ENCODE results near the gene SLC9A7.

The SLC9A7 gene

DNA sequence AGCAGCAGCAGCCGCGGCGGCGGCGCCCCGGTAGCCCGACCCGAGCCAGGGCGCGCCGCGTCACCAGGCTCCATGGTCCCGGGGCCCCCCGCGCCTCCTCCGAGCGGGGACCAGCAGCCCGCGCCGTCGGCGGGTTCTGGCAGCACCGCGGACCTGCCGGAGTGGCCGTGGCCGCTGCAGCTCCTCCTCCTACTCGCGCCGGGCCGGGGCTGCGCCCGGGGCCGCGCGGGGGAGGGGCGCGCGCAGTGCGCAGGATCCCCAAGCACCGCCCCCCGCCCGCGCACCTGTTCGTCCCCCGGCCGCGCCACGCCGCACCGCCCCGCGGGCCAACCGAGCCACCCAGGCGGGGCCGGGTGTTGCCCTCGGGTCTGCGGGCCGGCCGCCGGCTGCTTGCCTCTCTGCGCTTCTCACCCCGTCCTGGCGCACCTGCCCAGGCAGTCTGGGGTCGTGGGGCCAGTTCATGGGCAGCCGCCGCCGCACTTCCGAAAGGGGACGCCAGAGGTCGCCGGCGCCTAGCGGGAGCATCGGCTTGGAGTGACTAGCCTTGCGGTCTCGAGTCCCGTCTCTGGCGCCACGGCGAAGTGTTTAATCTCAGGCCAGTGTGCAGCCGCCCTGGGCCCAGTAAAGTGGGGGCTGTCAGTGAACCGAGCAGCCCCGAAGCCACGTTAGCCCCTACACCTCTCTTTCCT is at the start of gene SLC9A7:
TSS of gene SLC9A7 (minus strand) at position 163 of the 689 bp plus-strand sequence. CDS start at position 74, 89 bp downstream.
- TF ChIP-seq, protein P1, sequence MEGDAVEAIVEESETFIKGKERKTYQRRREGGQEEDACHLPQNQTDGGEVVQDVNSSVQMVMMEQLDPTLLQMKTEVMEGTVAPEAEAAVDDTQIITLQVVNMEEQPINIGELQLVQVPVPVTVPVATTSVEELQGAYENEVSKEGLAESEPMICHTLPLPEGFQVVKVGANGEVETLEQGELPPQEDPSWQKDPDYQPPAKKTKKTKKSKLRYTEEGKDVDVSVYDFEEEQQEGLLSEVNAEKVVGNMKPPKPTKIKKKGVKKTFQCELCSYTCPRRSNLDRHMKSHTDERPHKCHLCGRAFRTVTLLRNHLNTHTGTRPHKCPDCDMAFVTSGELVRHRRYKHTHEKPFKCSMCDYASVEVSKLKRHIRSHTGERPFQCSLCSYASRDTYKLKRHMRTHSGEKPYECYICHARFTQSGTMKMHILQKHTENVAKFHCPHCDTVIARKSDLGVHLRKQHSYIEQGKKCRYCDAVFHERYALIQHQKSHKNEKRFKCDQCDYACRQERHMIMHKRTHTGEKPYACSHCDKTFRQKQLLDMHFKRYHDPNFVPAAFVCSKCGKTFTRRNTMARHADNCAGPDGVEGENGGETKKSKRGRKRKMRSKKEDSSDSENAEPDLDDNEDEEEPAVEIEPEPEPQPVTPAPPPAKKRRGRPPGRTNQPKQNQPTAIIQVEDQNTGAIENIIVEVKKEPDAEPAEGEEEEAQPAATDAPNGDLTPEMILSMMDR (IDR thresholded peaks at IDR 0.05; ENCODE audit: low read depth, low read length, missing control alignments), result peak; percentile 63
- in situ Hi-C loops (cut with HindIII; ENCODE audit: low sequenced_read_pairs), result no loop called here
- DNase-seq (ENCODE audit: low read depth), result peak; percentile 13
- H3K4me3 ChIP-seq (ENCODE audit: low read depth, low read length), result peak within 1 kb of the TSS; percentile 43

DNA sequence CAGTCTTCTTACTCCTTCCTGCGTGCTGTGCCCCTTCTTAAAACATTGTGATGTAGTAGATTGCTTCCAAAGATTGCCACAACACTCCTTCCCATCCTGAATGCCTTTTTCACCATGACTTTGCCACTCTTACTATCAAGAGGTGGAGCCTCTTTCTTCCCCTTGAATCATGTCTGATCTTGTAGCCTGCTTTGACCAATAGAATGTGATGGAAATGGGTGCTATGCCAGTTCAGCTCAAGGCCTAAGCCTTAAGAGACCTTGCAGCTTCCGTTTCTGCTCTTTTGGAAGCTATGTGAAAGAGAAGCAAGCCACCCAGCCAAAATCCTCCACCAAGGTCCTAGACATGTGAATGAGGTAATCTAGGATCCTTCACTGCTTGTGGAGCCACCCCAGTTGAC is 46.4 kb upstream of the SLC9A7 start:
- no peak overlapping the region for H3K4me3 ChIP-seq (ENCODE audit: low read depth, low read length)
- in situ Hi-C loops (cut with HindIII; ENCODE audit: low sequenced_read_pairs), result no loop called here
- no peak for DNase-seq (ENCODE audit: low read depth)
- TF ChIP-seq, protein P1 (IDR thresholded peaks at IDR 0.05; ENCODE audit: low read depth, low read length, missing control alignments), result no peak

DNA sequence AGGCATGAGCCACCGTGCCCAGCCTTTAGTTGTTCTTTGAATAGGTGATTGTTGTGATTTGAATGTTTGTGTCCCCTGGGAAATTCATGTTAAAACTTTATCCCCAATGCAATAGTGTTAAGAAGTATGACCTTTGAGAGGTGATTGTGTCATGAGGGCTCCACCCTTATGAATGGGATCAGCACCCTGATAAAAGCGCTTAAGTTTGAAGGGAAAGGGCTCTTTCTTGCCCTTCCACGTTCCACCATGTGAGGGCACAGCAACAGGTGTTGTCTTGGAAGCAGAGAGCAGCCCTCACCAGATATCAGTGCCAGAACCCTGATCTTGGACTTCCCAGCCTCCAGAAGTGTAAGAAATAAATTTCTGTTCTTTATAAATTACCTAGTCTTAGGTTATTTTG is 44.2 kb upstream of the SLC9A7 start:
- H3K4me3 ChIP-seq (ENCODE audit: low read depth, low read length), result no peak overlapping the region
- no peak for DNase-seq (ENCODE audit: low read depth)
- TF ChIP-seq, protein P1 (IDR thresholded peaks at IDR 0.05; ENCODE audit: low read depth, low read length, missing control alignments), result no peak
- in situ Hi-C loops (cut with HindIII; ENCODE audit: low sequenced_read_pairs), result no loop called here

DNA sequence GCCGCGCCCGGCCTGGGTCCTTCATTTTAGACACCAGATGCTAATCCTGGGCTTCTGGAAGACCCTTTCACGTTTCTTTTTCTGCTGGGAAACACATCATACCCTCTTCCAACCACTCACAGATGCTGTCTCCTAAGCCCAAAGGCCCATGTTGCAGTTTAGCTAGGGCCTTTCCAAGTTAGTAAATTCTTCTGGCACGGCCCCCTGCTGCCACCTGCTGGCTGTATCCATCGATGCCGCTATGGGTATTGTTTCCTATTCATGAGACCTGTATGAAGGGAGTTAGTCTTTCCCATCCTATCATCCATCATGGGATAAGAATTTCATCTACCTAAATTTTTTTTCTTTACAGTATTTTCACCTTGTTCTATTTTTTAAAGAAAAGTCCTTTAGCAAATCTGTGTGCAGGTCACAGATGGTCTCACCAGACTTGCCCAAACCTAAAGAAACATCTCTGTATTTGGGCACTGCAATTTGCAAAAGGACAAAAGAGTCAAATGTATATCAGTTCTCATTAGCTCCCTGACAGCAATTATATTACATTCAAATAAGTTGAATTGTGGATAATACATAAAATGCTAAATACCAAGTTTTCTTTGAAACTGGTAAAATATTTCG is 37.8 kb upstream of the SLC9A7 start:
- DNase-seq (ENCODE audit: low read depth), result peak; percentile 53
- TF ChIP-seq, protein P1 (IDR thresholded peaks at IDR 0.05; ENCODE audit: low read depth, low read length, missing control alignments), result peak; percentile 80
- in situ Hi-C loops (cut with HindIII; ENCODE audit: low sequenced_read_pairs), result no loop called here
- H3K4me3 ChIP-seq (ENCODE audit: low read depth, low read length), result no peak overlapping the region

DNA sequence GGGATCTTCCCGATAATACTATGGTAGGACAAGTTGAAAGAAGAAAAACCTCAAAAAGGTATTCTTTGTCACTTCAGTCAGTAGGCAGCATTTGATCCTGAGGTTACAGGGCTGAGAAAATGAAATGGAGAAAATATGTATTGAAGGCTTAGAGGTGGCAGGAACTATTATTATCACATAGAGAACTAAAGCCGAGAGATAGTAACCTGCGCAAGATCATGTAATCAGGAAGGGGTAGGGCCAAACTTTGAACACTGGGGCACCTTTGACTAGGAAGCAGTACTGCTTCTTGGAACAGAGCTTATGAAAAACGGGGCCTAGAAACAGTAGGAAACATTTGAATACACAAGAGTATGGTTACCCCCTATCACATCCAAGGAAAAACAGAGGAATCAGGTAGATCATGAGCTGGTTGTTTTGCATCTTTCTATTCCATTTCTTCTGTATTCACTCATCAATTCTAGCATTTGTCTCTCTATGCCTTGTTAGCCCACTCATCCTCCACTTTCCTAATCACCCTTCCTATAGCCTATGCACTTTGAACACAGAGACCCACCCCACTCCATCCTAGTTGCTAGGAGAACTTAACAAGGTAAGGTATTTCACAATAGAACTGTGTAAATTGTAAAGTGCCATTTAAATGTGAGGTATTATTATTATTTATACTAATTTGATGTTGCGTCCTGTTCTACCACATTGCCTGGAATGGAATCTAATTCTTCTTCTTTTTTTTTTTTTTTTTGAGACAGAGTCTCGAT is 34.6 kb upstream of the SLC9A7 start:
- DNase-seq (ENCODE audit: low read depth), result no peak
- TF ChIP-seq, protein P1 (IDR thresholded peaks at IDR 0.05; ENCODE audit: low read depth, low read length, missing control alignments), result no peak
- H3K4me3 ChIP-seq (ENCODE audit: low read depth, low read length), result no peak overlapping the region
- in situ Hi-C loops (cut with HindIII; ENCODE audit: low sequenced_read_pairs), result no loop called here

DNA sequence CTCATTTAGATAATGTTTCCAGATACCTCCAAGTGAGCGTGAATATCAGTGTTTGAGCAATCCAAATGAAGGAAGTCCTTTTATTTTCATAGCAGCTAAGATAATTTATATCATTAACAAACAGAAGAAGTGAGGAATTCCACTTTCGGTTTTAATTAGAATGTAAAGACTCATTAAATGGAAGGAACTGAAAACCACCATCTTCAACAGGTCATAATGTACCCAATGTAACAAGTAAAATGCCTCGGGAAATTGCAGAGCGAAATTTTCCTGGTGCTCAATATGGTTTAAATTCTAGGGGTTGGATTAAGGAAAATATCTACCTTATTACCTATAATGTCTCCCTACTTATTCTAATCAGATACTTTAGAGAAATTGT is 33.9 kb upstream of the SLC9A7 start:
- no peak for DNase-seq (ENCODE audit: low read depth)
- no peak overlapping the region for H3K4me3 ChIP-seq (ENCODE audit: low read depth, low read length)
- TF ChIP-seq, protein P1 (IDR thresholded peaks at IDR 0.05; ENCODE audit: low read depth, low read length, missing control alignments), result no peak
- in situ Hi-C loops (cut with HindIII; ENCODE audit: low sequenced_read_pairs), result no loop called here

All from astrocyte of the cerebellum (primary cell).